Karpas-422 (cell line): ENCODE results near the gene FBXL5. TPM values are rescaled to one million over a fixed set of nuclear protein-coding genes. Genes with fewer than 3 reads are reported as not detected.

Experiments used
- DNase-seq: peaks from one replicate; pipeline ENCODE4 v3.0.0-alpha.2; 2015
- H2AFZ ChIP-seq: fragments of 200-600 bp; sonication (generic); 2 replicates; pipeline ENCODE4 v1.6.1; 2014; ENCODE audit warnings: antibody characterized with exemption, low read length, mixed read lengths
- H3K27ac ChIP-seq: fragments of 200-600 bp; sonication (generic); 2 replicates; pipeline ENCODE4 v1.5.1; 2014; ENCODE audit warnings: mild to moderate bottlenecking, low read length, moderate library complexity
- H3K27me3 ChIP-seq: fragments of 200-600 bp; sonication (generic); 2 replicates; pipeline ENCODE4 v1.6.1; 2014; ENCODE audit warnings: low read length, mixed read lengths
- H3K36me3 ChIP-seq: fragments of 200-600 bp; sonication (generic); 2 replicates; pipeline ENCODE4 v1.6.1; 2014; ENCODE audit warnings: low read length, mixed read lengths; ENCODE audit not compliant: insufficient read depth
- H3K4me1 ChIP-seq: fragments of 200-600 bp; sonication (generic); 2 replicates; pipeline ENCODE4 v1.6.1; 2014; ENCODE audit warnings: mild to moderate bottlenecking, low read length, mixed read lengths
- H3K4me2 ChIP-seq: fragments of 200-600 bp; sonication (generic); 2 replicates; pipeline ENCODE4 v1.6.1; 2014; ENCODE audit warnings: low read length, low read depth, mild to moderate bottlenecking; ENCODE audit not compliant: poor library complexity, severe bottlenecking
- H3K4me3 ChIP-seq: fragments of 200-600 bp; sonication (generic); 2 replicates; pipeline ENCODE4 v1.5.1; 2014; ENCODE audit warnings: mild to moderate bottlenecking, antibody characterized with exemption, low read length, mixed read lengths
- H3K79me2 ChIP-seq: fragments of 200-600 bp; sonication (generic); 2 replicates; pipeline ENCODE4 v1.6.1; 2014; ENCODE audit warnings: mild to moderate bottlenecking, low read length, mixed read lengths
- H3K9ac ChIP-seq: fragments of 200-600 bp; sonication (generic); 2 replicates; pipeline ENCODE4 v1.6.0; 2014; ENCODE audit warnings: low read length
- H3K9me2 ChIP-seq: fragments of 200-600 bp; sonication (generic), shearing (Covaris generic); replicated peaks from 2 replicates; pipeline ENCODE4 v1.6.0; 2014; ENCODE audit warnings: mild to moderate bottlenecking, low read length, moderate library complexity; ENCODE audit not compliant: insufficient read depth
- H3K9me3 ChIP-seq: fragments of 300-700, 200-600 bp; sonication (generic); 2 replicates; pipeline ENCODE4 v1.6.1; 2014; ENCODE audit warnings: low read length, mixed read lengths
- H4K20me1 ChIP-seq: fragments of 200-600 bp; sonication (generic); 2 replicates; pipeline ENCODE4 v1.6.1; 2014; ENCODE audit warnings: mild to moderate bottlenecking, antibody characterized with exemption, low read length, low read depth; ENCODE audit not compliant: insufficient read depth
- total RNA-seq: library from RNA; depleted of rRNA; stranded (reverse); fragments of >200 nt; shearing (Covaris generic); gene quantifications from 2 replicates; pipeline ENCODE4 v1.2.3, GENCODE V29; 2014; ENCODE audit warnings: low replicate concordance

Gene FBXL5
- total RNA-seq, 1 experiment from 2014 or later: 78.2 TPM

GRCh38 chr4:15659768-15660570, 4.8 kb upstream of the FBXL5 start:
- H3K9ac ChIP-seq: no peak overlapping the region
- H3K4me1 ChIP-seq: peaks cover 27% of the 10 kb centered on the region
- no peaks in the 10 kb centered on the region for H3K27me3 ChIP-seq
- no peak overlapping the region for H3K4me3 ChIP-seq
- H3K4me2 ChIP-seq: no peak overlapping the region
- no peaks in the 10 kb centered on the region; the same call in 1 of the 2 replicates for H3K79me2 ChIP-seq
- H3K9me2 ChIP-seq: no peaks in the 10 kb centered on the region
- H4K20me1 ChIP-seq: no peaks in the 10 kb centered on the region
- no peaks in the 10 kb centered on the region for H3K36me3 ChIP-seq
- H3K9me3 ChIP-seq: no peaks in the 10 kb centered on the region
- DNase-seq: peak; percentile 36
- no peak overlapping the region for H2AFZ ChIP-seq
- no peak overlapping the region for H3K27ac ChIP-seq

GRCh38 chr4:15658781-15659180, 3.6 kb upstream of the FBXL5 start:
- Histone ChIP-seq H3K9ac (no peak overlapping the region), H3K79me2 (peaks cover 10% of the 10 kb centered on the region), H3K4me2 (no peak overlapping the region), H3K27me3 (no peaks in the 10 kb centered on the region), H2AFZ (no peak overlapping the region), H4K20me1 (no peaks in the 10 kb centered on the region), H3K4me1 (peaks cover 18% of the 10 kb centered on the region), H3K27ac (no peak overlapping the region), H3K9me2 (no peaks in the 10 kb centered on the region), H3K4me3 (no peak overlapping the region), H3K36me3 (no peaks in the 10 kb centered on the region), H3K9me3 (no peaks in the 10 kb centered on the region)
- DNase-seq: peak; percentile 33

GRCh38 chr4:15658136-15658770, 3.1 kb upstream of the FBXL5 start:
- Histone ChIP-seq H3K9me3 (no peaks in the 10 kb centered on the region), H3K27ac (no peak overlapping the region), H3K9ac (no peak overlapping the region), H3K36me3 (no peaks in the 10 kb centered on the region), H4K20me1 (no peaks in the 10 kb centered on the region), H3K4me3 (no peak overlapping the region), H3K9me2 (no peaks in the 10 kb centered on the region), H2AFZ (no peak overlapping the region), H3K4me2 (no peak overlapping the region), H3K4me1 (peaks cover 18% of the 10 kb centered on the region), H3K79me2 (peaks cover 15% of the 10 kb centered on the region), H3K27me3 (no peaks in the 10 kb centered on the region)
- DNase-seq: peak; percentile 37

GRCh38 chr4:15657366-15657765, 2.2 kb upstream of the FBXL5 start:
- H3K27ac ChIP-seq: peak overlapping the region; percentile 9; the same call in 1 of the 2 replicates
- no peak for DNase-seq
- no peak overlapping the region for H3K9ac ChIP-seq
- no peaks in the 10 kb centered on the region for H3K36me3 ChIP-seq
- H3K79me2 ChIP-seq: peaks cover 24% of the 10 kb centered on the region
- no peak overlapping the region for H3K4me2 ChIP-seq
- H3K4me1 ChIP-seq: peaks cover 23% of the 10 kb centered on the region
- H3K9me3 ChIP-seq: no peaks in the 10 kb centered on the region
- no peaks in the 10 kb centered on the region for H3K27me3 ChIP-seq
- no peak overlapping the region for H3K4me3 ChIP-seq
- no peaks in the 10 kb centered on the region for H3K9me2 ChIP-seq
- no peaks in the 10 kb centered on the region for H4K20me1 ChIP-seq
- H2AFZ ChIP-seq: no peak overlapping the region

GRCh38 chr4:15656038-15656470, 897 bp upstream of the FBXL5 start:
- peaks cover 36% of the 10 kb centered on the region for H3K4me1 ChIP-seq
- peak overlapping the region; percentile 80 for H3K9ac ChIP-seq
- H3K9me3 ChIP-seq: no peaks in the 10 kb centered on the region
- H3K9me2 ChIP-seq: no peaks in the 10 kb centered on the region
- H3K36me3 ChIP-seq: no peaks in the 10 kb centered on the region
- peak overlapping the region; percentile 76 for H3K4me2 ChIP-seq
- H3K4me3 ChIP-seq: peak overlapping the region; percentile 94; the same call in 1 of the 2 replicates
- H3K27me3 ChIP-seq: no peaks in the 10 kb centered on the region
- H3K79me2 ChIP-seq: peaks cover 37% of the 10 kb centered on the region
- no peak for DNase-seq
- H4K20me1 ChIP-seq: no peaks in the 10 kb centered on the region
- H3K27ac ChIP-seq: no peak overlapping the region
- H2AFZ ChIP-seq: no peak overlapping the region

GRCh38 chr4:15654593-15655222, 449 bp downstream of the FBXL5 start:
- H4K20me1 ChIP-seq: no peaks in the 10 kb centered on the region
- H3K9ac ChIP-seq: peak overlapping the region; percentile 90
- no peak overlapping the region; the same call in 1 of the 2 replicates for H2AFZ ChIP-seq
- DNase-seq: peak; percentile 71
- no peaks in the 10 kb centered on the region for H3K9me2 ChIP-seq
- peaks cover 50% of the 10 kb centered on the region for H3K4me1 ChIP-seq
- H3K79me2 ChIP-seq: peaks cover 51% of the 10 kb centered on the region
- H3K27me3 ChIP-seq: no peaks in the 10 kb centered on the region
- no peaks in the 10 kb centered on the region for H3K36me3 ChIP-seq
- no peaks in the 10 kb centered on the region for H3K9me3 ChIP-seq
- peak overlapping the region; percentile 94 for H3K4me3 ChIP-seq
- peak overlapping the region; percentile 74 for H3K27ac ChIP-seq
- peak overlapping the region; percentile 81 for H3K4me2 ChIP-seq

GRCh38 chr4:15653864-15654592, 1.1 kb downstream of the FBXL5 start:
- H3K36me3 ChIP-seq: no peaks in the 10 kb centered on the region
- H3K9me3 ChIP-seq: no peaks in the 10 kb centered on the region
- no peak overlapping the region for H2AFZ ChIP-seq
- peaks cover 58% of the 10 kb centered on the region for H3K79me2 ChIP-seq
- H4K20me1 ChIP-seq: no peaks in the 10 kb centered on the region
- H3K4me3 ChIP-seq: peak overlapping the region; percentile 94
- DNase-seq: peak; percentile 83
- H3K27me3 ChIP-seq: no peaks in the 10 kb centered on the region
- H3K9me2 ChIP-seq: no peaks in the 10 kb centered on the region
- H3K9ac ChIP-seq: peak overlapping the region; percentile 90
- H3K27ac ChIP-seq: peak overlapping the region; percentile 74
- peak overlapping the region; percentile 81 for H3K4me2 ChIP-seq
- peaks cover 52% of the 10 kb centered on the region for H3K4me1 ChIP-seq
